Mammary epithelial cell (primary cell): ENCODE data around the gene NAT8.

Experiments
- CTCF ChIP-seq, 2 donors: IDR thresholded peaks in 1 of 2; conservative IDR thresholded peaks in 1 of 2; 2 replicates each; pipeline ENCODE4 v1.5.1; 2011 to 2012; ENCODE audit warnings: inconsistent platforms in 2 of 2, low read length in 2 of 2, mild to moderate bottlenecking in 2 of 2, control low read depth in 1 of 2, low read depth in 1 of 2; ENCODE audit not compliant: insufficient read depth in 1 of 2; ENCODE audit errors: extremely low read depth in 1 of 2
- EZH2 ChIP-seq: IDR thresholded peaks from 2 replicates; pipeline ENCODE4 v1.6.1; 2012; ENCODE audit warnings: low read length, inconsistent platforms, borderline replicate concordance

DNA sequence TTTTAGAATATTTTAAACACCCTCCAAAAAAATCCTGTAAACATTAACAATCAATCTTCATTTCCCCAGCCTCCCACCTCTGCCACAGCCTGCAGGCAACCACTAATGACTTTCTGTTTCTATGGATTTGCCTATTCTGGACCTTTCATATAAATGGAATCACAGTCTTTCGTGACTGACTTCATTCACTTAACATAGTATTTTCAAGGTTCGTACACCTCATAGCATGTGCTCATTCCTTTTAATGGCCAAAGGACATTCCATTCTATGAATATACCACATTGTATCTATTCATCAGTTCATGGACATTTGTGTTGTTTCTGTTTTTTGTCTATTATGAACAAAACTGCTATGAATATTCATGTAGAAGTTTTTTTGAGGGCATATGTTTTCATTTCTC, 48.5 kb downstream of the NAT8 start:
- no peak for TF ChIP-seq CTCF (conservative IDR thresholded peaks at IDR 0.05 in 1 of 2, IDR thresholded peaks at IDR 0.05 in 1 of 2; ENCODE audit: extremely low read depth in 1 of 2, insufficient read depth in 1 of 2, low read depth in 1 of 2, low read length in 2 of 2)
- TF ChIP-seq EZH2: no peak
